Gastroesophageal sphincter (tissue), 4 donors: ENCODE measurements around the gene RASL11A. TPM values are rescaled to one million over a fixed set of nuclear protein-coding genes. Genes with fewer than 3 reads are reported as not detected.
"Not testable (repeated sequence)": the region's sequence is repeated elsewhere in the genome, so short reads cannot be mapped to it uniquely, and the experiment has no call there.

Experiments used
- ATAC-seq: fragments of 150-250 bp; one replicate; pipeline ENCODE4 v1.9.1; 2016; ENCODE audit warnings: mild to moderate bottlenecking, moderate library complexity
- H3K27ac ChIP-seq, 4 donors: fragments of 200-600 bp; sonication (generic) in 3 of 4; 1 replicate in 3 of 4; 2 replicates in 1 of 4; pipeline ENCODE4 v1.5.1; 2016 to 2019
- H3K27me3 ChIP-seq: fragments of 200-600 bp; sonication (generic); one replicate; pipeline ENCODE4 v1.5.1; 2019
- H3K36me3 ChIP-seq, 2 donors: fragments of 200-600 bp; sonication (generic); one replicate each; pipeline ENCODE4 v1.5.1; 2019; ENCODE audit warnings: control low read depth in 1 of 2
- H3K4me1 ChIP-seq, 3 donors: fragments of 200-600 bp; sonication (generic); 1 replicate in 2 of 3; 2 replicates in 1 of 3; pipeline ENCODE4 v1.5.1; 2016 to 2019; ENCODE audit warnings: control low read depth in 2 of 3
- H3K4me3 ChIP-seq, 2 donors: fragments of 200-600 bp; sonication (generic); one replicate each; pipeline ENCODE4 v1.5.1; 2019; ENCODE audit warnings: mild to moderate bottlenecking in 1 of 2, moderate library complexity in 1 of 2
- H3K9me3 ChIP-seq, 3 donors: fragments of 200-600 bp; sonication (generic); one replicate each; pipeline ENCODE4 v1.5.1; 2017 to 2019; ENCODE audit warnings: control low read depth in 2 of 3
- EP300 ChIP-seq: sonication (generic); formaldehyde crosslinking; IDR thresholded peaks from one replicate; pipeline ENCODE4 v1.6.1; 2017; ENCODE audit warnings: antibody characterized with exemption, mild to moderate bottlenecking
- POLR2A ChIP-seq, 2 donors: fragments of 450-650 bp; IDR thresholded peaks; one replicate each; pipeline ENCODE4 v1.6.1; 2017; ENCODE audit warnings: antibody characterized with exemption in 2 of 2, mild to moderate bottlenecking in 2 of 2, moderate library complexity in 1 of 2
- POLR2AphosphoS5 ChIP-seq: sonication (generic); formaldehyde crosslinking; IDR thresholded peaks from one replicate; pipeline ENCODE4 v1.6.1; 2017; ENCODE audit warnings: antibody characterized with exemption
- WGBS, 2 donors: methylation state at CpG; one replicate each; pipeline ENCODE4 v1.1.5; 2018; ENCODE audit warnings: low coverage in 1 of 2; 5-methylcytosine and 5-hydroxymethylcytosine counted together
- total RNA-seq, 4 donors: library from RNA; depleted of rRNA; stranded (reverse); fragments of >200 nt; gene quantifications; one replicate each; pipeline ENCODE4 v1.1.0, GENCODE V29; 2016
- TF ChIP-seq, protein P1 (sequence below), 4 experiments: fragments of 200-600 bp in 2 of 4; fragments of 450-650 bp in 2 of 4; sonication (generic) in 1 of 4; IDR thresholded peaks; one replicate each; pipeline ENCODE4 v1.5.1; 2017 to 2019; ENCODE audit warnings: antibody characterized with exemption in 4 of 4, mild to moderate bottlenecking in 2 of 4, moderate library complexity in 2 of 4

The RASL11A gene
- total RNA-seq, 4 donors from 2014 or later, result 12.8 to 53.6 (median 35.4) TPM

DNA sequence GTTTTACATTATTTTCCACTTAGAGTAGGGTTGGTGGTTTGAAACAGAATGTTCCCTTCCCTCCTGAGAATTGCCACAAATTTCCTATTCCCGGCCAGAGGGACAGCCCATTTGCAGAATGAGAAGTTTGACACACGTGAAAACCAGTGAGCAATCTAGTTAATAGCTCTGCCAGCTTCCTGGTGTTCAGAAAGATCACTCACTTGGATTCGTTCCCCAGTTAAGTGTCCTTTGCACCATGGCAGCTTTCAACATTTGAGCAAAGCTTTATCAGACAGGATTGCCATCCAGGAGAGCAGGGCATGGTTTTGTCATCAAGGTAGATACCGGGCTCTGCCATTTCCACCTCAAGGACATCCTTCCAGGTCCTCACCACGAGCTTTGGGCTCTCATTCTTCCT, 28.2 kb downstream of the RASL11A start:
- 61 to 83% methylated on average over 1 to 5 of the region's 5 CpGs for WGBS, 2 donors
- Histone ChIP-seq H3K27ac (no peak overlapping the region), H3K36me3 (no peaks in the 10 kb centered on the region), H3K9me3 (no peaks in the 10 kb centered on the region), H3K4me1 (no peaks in the 10 kb centered on the region), H3K27me3 (peaks cover 6% of the 10 kb centered on the region), H3K4me3 (no peak overlapping the region)
- TF ChIP-seq, protein P1, sequence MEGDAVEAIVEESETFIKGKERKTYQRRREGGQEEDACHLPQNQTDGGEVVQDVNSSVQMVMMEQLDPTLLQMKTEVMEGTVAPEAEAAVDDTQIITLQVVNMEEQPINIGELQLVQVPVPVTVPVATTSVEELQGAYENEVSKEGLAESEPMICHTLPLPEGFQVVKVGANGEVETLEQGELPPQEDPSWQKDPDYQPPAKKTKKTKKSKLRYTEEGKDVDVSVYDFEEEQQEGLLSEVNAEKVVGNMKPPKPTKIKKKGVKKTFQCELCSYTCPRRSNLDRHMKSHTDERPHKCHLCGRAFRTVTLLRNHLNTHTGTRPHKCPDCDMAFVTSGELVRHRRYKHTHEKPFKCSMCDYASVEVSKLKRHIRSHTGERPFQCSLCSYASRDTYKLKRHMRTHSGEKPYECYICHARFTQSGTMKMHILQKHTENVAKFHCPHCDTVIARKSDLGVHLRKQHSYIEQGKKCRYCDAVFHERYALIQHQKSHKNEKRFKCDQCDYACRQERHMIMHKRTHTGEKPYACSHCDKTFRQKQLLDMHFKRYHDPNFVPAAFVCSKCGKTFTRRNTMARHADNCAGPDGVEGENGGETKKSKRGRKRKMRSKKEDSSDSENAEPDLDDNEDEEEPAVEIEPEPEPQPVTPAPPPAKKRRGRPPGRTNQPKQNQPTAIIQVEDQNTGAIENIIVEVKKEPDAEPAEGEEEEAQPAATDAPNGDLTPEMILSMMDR (IDR thresholded peaks at IDR 0.05), result no peak
- TF ChIP-seq EP300, result no peak
- no peak for TF ChIP-seq POLR2A (IDR thresholded peaks at IDR 0.05)
- TF ChIP-seq POLR2AphosphoS5, result no peak
- no peak for ATAC-seq

DNA sequence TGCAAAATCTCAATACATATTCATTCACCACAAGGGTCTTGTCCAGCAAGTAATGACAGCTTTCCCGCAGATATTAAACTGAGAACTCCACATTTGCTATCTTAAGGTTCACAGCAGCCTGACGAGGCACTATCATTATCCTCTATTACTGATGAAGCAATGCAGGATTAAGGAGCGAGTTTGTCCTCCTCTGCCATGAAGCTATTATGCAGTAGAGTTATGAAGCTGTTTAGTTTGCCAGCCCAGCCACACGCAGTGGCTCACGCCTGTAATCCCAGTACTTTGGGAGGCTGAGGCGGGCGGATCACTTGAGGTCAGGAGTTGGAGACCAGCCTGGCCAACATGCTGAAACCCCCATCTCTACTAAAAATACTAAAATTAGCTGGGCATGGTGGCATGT, 29.8 kb downstream of the RASL11A start:
- H3K36me3 ChIP-seq, ATAC-seq, H3K4me1 ChIP-seq, H3K27me3 ChIP-seq, H3K9me3 ChIP-seq, H3K27ac ChIP-seq, H3K4me3 ChIP-seq: not testable (repeated sequence)
- 68 to 69% methylated on average over 4 to 5 of the region's 7 CpGs for WGBS, 2 donors

DNA sequence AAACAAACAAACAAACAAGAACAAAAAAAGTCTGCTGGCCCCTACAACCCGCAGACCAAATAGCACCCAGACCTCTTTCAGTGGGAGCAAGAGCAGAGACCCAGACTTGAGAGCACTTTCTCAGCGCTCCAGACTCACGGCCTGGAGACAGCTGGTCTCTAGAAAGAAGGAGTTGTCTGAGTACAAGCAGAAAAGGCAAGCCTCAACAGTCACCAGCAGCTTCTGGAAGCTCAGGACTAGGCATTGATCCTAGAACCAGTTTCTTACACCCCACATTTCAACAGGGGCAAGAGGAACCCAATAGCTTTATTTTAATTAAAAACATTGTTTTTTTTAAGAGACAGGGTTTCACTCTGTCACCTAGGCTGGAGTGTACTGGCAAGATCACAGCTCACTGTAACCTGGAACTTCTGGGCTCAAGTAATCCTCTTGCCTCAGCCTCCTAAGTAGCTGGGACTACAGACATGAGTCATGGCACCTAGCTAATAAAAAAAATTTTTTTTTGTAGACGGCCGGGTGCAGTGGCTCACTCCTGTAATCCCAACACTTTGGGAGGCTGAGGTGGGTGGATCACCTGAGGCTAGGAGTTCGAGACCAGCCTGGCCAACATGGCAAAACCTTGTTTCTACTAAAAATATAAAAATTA, 30.4 kb downstream of the RASL11A start:
- H3K9me3 ChIP-seq, result no peaks in the 10 kb centered on the region
- TF ChIP-seq, protein P1 (IDR thresholded peaks at IDR 0.05), result no peak
- no peak for TF ChIP-seq POLR2A (IDR thresholded peaks at IDR 0.05)
- TF ChIP-seq EP300, result no peak
- no peak for TF ChIP-seq POLR2AphosphoS5
- WGBS, 2 donors, result 70 to 73% methylated on average over 3 to 5 of the region's 6 CpGs
- no peaks in the 10 kb centered on the region for H3K4me1 ChIP-seq
- peaks cover 5% of the 10 kb centered on the region for H3K27me3 ChIP-seq
- H3K4me3 ChIP-seq, result no peak overlapping the region
- no peak for ATAC-seq
- no peaks in the 10 kb centered on the region for H3K36me3 ChIP-seq
- no peak overlapping the region for H3K27ac ChIP-seq

DNA sequence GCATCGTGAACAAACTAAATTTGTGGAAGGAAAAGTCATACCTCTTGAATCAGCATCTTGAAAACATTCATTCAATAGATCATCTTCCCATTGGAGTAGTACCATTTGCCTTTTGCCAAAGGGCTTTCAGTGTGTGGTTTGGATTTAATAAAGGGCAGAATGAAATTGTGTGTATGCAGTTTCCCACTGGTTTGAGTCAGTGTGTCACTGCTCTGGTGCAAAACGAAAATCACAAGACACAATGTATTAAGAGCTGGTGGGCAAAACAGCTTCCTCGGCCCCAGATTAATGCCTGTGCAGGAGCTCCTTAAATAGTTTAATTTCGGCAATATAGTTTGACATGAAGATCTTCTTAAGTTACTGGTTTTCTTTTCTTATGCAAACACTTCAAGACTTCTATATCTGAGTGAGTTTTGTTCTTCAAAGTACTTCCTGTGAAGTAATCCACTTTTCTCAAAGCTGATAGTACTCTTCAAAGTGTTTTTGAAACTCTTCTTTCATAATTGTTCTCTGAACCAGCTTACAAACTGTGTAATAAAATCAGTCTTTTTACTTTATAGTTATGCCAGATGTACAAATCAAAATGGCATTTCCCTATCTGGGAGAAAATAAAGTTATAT, 32.1 kb downstream of the RASL11A start:
- no peaks in the 10 kb centered on the region for H3K27me3 ChIP-seq
- no peak for ATAC-seq
- no peak overlapping the region for H3K27ac ChIP-seq
- no peaks in the 10 kb centered on the region for H3K9me3 ChIP-seq
- H3K4me3 ChIP-seq, result no peak overlapping the region
- H3K36me3 ChIP-seq, result no peaks in the 10 kb centered on the region
- no peaks in the 10 kb centered on the region for H3K4me1 ChIP-seq
- WGBS, 2 donors, result 59 to 64% methylated on average over 4 of the region's 4 CpGs
- no peak for TF ChIP-seq POLR2AphosphoS5
- TF ChIP-seq, protein P1 (IDR thresholded peaks at IDR 0.05), result no peak
- TF ChIP-seq POLR2A (IDR thresholded peaks at IDR 0.05), result no peak
- no peak for TF ChIP-seq EP300

DNA sequence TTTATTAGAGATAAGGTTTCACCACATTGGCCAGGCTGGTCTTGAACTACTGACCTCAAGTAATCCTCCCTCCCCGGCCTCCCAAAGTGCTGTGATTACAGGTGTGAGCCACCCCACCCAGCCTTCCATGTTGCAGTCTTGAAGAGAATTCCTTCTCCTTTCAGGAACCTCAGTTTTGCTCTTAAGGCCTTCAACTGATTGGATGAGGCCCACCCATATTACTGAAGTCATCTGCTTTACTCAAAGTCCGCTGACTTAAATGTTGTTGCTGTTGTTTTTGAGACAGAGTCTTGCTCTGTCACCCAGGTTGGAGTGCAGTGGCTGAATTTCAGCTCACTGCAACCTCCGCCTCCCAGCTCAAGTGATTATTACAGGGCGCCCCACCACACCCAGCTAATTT, 33.5 kb downstream of the RASL11A start:
- Histone ChIP-seq H3K27ac (no peak overlapping the region), H3K9me3 (no peaks in the 10 kb centered on the region), H3K27me3 (no peaks in the 10 kb centered on the region), H3K36me3 (no peaks in the 10 kb centered on the region), H3K4me1 (no peaks in the 10 kb centered on the region), H3K4me3 (no peak overlapping the region)
- no peak for ATAC-seq
- TF ChIP-seq, protein P1 (IDR thresholded peaks at IDR 0.05), result no peak
- TF ChIP-seq POLR2A (IDR thresholded peaks at IDR 0.05) (no peak), EP300 (no peak), POLR2AphosphoS5 (no peak)
- 100% methylated on average over 4 of the region's 4 CpGs; no CpG with 5 or more reads in 1 of the 2 donors for WGBS, 2 donors
